ENCODE measurements around the gene PPIH.

DNA sequence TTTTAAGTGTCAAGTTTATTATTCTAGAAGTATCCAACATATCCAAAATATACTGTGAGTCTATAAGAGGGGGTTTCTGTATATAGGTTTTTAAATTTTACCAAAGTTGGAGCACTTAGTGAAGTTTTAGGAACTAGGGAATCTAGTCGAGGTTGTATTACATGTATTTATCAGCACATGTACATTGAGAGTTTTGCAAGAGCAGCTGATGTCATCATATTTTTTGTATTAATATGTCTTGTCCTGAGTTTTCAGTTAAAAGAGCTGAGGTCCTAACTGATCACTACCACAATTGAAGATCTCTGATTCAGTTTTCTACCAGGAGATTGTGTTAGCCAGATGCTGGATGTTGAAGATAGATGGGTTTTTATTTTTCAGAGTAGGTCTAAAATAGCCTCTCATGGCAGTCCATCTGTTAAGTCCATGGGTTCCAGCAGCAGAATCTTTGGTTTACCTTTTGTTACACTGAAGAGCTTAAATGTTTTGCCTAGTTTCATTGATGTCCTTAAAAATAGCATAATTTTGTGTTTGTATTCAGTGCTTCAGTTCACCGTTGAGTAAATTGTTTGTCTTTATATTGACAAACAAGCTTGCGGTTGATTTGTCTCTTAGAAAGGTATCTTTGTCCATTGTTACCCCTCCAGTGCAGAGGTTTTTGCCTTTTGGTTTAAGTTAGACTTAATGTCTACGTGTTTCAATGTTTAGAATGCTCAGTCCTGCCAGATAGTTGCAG, 40.0 kb downstream of the PPIH start:
- TF ChIP-seq, protein P1, sequence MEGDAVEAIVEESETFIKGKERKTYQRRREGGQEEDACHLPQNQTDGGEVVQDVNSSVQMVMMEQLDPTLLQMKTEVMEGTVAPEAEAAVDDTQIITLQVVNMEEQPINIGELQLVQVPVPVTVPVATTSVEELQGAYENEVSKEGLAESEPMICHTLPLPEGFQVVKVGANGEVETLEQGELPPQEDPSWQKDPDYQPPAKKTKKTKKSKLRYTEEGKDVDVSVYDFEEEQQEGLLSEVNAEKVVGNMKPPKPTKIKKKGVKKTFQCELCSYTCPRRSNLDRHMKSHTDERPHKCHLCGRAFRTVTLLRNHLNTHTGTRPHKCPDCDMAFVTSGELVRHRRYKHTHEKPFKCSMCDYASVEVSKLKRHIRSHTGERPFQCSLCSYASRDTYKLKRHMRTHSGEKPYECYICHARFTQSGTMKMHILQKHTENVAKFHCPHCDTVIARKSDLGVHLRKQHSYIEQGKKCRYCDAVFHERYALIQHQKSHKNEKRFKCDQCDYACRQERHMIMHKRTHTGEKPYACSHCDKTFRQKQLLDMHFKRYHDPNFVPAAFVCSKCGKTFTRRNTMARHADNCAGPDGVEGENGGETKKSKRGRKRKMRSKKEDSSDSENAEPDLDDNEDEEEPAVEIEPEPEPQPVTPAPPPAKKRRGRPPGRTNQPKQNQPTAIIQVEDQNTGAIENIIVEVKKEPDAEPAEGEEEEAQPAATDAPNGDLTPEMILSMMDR (IDR thresholded peaks at IDR 0.05): no peak
- TF ChIP-seq POLR2A (IDR thresholded peaks at IDR 0.05): no peak

Measured in vagina (tissue), 2 donors.